HepG2 (cell line): ENCODE data around the gene FUT6. TPM values are rescaled to one million over a fixed set of nuclear protein-coding genes. Genes with fewer than 3 reads are reported as not detected.

ENCODE experiments used
- BHLHE40 ChIP-seq: IDR thresholded peaks from 2 replicates; pipeline ENCODE4 v1.6.1; 2011; ENCODE audit warnings: low read length, improper control_type of control experiment
- CBX5 ChIP-seq: sonication (generic); formaldehyde crosslinking; IDR thresholded peaks from 2 replicates; pipeline ENCODE4 v1.4.0; 2020; ENCODE audit warnings: missing genetic modification reagents, borderline replicate concordance
- CEBPZ ChIP-seq: IDR thresholded peaks from 2 replicates; pipeline ENCODE4 v1.6.1; 2012; ENCODE audit warnings: low read length, improper control_type of control experiment
- ELF4 ChIP-seq: sonication (generic); formaldehyde crosslinking; IDR thresholded peaks from 2 replicates; pipeline ENCODE4 v1.5.0; 2020; ENCODE audit warnings: missing genetic modification reagents, mild to moderate bottlenecking, moderate library complexity, borderline replicate concordance
- FOXC1 ChIP-seq: sonication (generic); formaldehyde crosslinking; IDR thresholded peaks from 2 replicates; pipeline ENCODE4 v1.8.0; 2022; ENCODE audit warnings: mild to moderate bottlenecking, missing genetic modification reagents, borderline replicate concordance
- HDAC2 ChIP-seq: sonication (generic); formaldehyde crosslinking; IDR thresholded peaks from 2 replicates; pipeline ENCODE4 v1.4.0; 2020; ENCODE audit warnings: missing genetic modification reagents
- HES4 ChIP-seq: sonication (generic); formaldehyde crosslinking; IDR thresholded peaks from 2 replicates; pipeline ENCODE4 v1.9.0; 2021; ENCODE audit warnings: mild to moderate bottlenecking, missing genetic modification reagents, borderline replicate concordance
- KAT8 ChIP-seq: IDR thresholded peaks from 2 replicates; pipeline ENCODE4 v1.6.1; 2016; ENCODE audit warnings: missing genetic modification reagents, missing compliant biosample characterization
- MAFF ChIP-seq: IDR thresholded peaks from 2 replicates; pipeline ENCODE4 v1.6.1; 2011; ENCODE audit warnings: low read depth, low read length, improper control_type of control experiment
- MAX ChIP-seq: IDR thresholded peaks from 2 replicates; pipeline ENCODE4 v1.6.1; 2012; ENCODE audit warnings: inconsistent platforms
- MTA1 ChIP-seq: sonication (generic); formaldehyde crosslinking; IDR thresholded peaks from 2 replicates; pipeline ENCODE4 v1.4.0; 2020; ENCODE audit warnings: missing genetic modification reagents, mild to moderate bottlenecking, borderline replicate concordance
- MTF2 ChIP-seq: sonication (generic); formaldehyde crosslinking; IDR thresholded peaks from 2 replicates; pipeline ENCODE4 v1.5.0; 2020; ENCODE audit warnings: missing genetic modification reagents, borderline replicate concordance
- NCOA1 ChIP-seq: sonication (generic); formaldehyde crosslinking; IDR thresholded peaks from 2 replicates; pipeline ENCODE4 v1.9.0; 2021; ENCODE audit warnings: missing genetic modification reagents
- POGZ ChIP-seq: sonication (generic); formaldehyde crosslinking; IDR thresholded peaks from 2 replicates; pipeline ENCODE4 v1.4.0; 2020; ENCODE audit warnings: mild to moderate bottlenecking, missing genetic modification reagents
- RARA ChIP-seq: IDR thresholded peaks from 2 replicates; pipeline ENCODE4 v1.6.1; 2016; ENCODE audit warnings: missing genetic modification reagents, missing compliant biosample characterization
- SALL1 ChIP-seq: sonication (generic); formaldehyde crosslinking; IDR thresholded peaks from 2 replicates; pipeline ENCODE4 v1.8.0; 2022; ENCODE audit warnings: mild to moderate bottlenecking, missing genetic modification reagents
- SAP130 ChIP-seq: IDR thresholded peaks from 2 replicates; pipeline ENCODE4 v1.6.1; 2016; ENCODE audit warnings: low read depth
- SIN3B ChIP-seq: fragments of 150-350 bp; IDR thresholded peaks from 2 replicates; pipeline ENCODE4 v1.6.1; 2014; ENCODE audit warnings: low read length
- SRSF1 ChIP-seq: fragments of 200-400 bp; formaldehyde crosslinking; optimal IDR thresholded peaks from 2 replicates; pipeline ENCODE3; 2017; ENCODE audit warnings: mild to moderate bottlenecking, low read depth, low read length, moderate library complexity
- THRA ChIP-seq: sonication (generic); formaldehyde crosslinking; IDR thresholded peaks from 2 replicates; pipeline ENCODE4 v1.4.0; 2020; ENCODE audit warnings: missing genetic modification reagents, borderline replicate concordance
- TSC22D2 ChIP-seq: sonication (generic); formaldehyde crosslinking; IDR thresholded peaks from 2 replicates; pipeline ENCODE4 v1.5.1; 2020; ENCODE audit warnings: missing genetic modification reagents, mild to moderate bottlenecking, borderline replicate concordance
- ZFY ChIP-seq: sonication (generic); formaldehyde crosslinking; IDR thresholded peaks from 2 replicates; pipeline ENCODE4 v1.4.0; 2020; ENCODE audit warnings: missing genetic modification reagents
- ZNF251 ChIP-seq: sonication (generic); formaldehyde crosslinking; IDR thresholded peaks from 2 replicates; pipeline ENCODE4 v1.9.0; 2021; ENCODE audit warnings: mild to moderate bottlenecking, missing genetic modification reagents
- ZNF460 ChIP-seq: sonication (generic); formaldehyde crosslinking; IDR thresholded peaks from 2 replicates; pipeline ENCODE4 v1.5.1; 2020; ENCODE audit warnings: missing genetic modification reagents, mild to moderate bottlenecking, borderline replicate concordance
- ZNF530 ChIP-seq: sonication (generic); formaldehyde crosslinking; IDR thresholded peaks from 2 replicates; pipeline ENCODE4 v1.5.0; 2020; ENCODE audit warnings: low read depth, mild to moderate bottlenecking, missing genetic modification reagents
- ZNF557 ChIP-seq: sonication (generic); formaldehyde crosslinking; IDR thresholded peaks from 2 replicates; pipeline ENCODE4 v1.4.0; 2020; ENCODE audit warnings: missing genetic modification reagents
- ZNF577 ChIP-seq: sonication (generic); formaldehyde crosslinking; IDR thresholded peaks from 2 replicates; pipeline ENCODE4 v1.4.0; 2020; ENCODE audit warnings: mild to moderate bottlenecking, low read depth, missing genetic modification reagents, borderline replicate concordance
- polyA plus RNA-seq, 8 experiments: library from polyadenylated mRNA; depleted of rRNA in 3 of 8; stranded (reverse) in 7 of 8; unstranded in 1 of 8; fragments of >200 nt; fragmentation: Illumina TruSeq in 4 of 8; extraction: Trizol in 4 of 8; gene quantifications; 2 replicates each; pipeline versions ENCODE4 v1.2.1 to v1.2.3, GENCODE V29; 2011 to 2016; ENCODE audit warnings: low read depth in 4 of 8, missing spikeins in 1 of 8, mixed read lengths in 1 of 8; ENCODE audit not compliant: insufficient read depth in 1 of 8
- total RNA-seq, 5 experiments: library from RNA; depleted of rRNA; stranded (reverse); fragments of >200 nt; fragmentation: Illumina TruSeq; extraction: Trizol; gene quantifications; 2 replicates each; pipeline ENCODE4 v1.2.3, GENCODE V29; 2016; ENCODE audit warnings: low read depth in 1 of 5

FUT6 gene
- total and polyA plus RNA-seq, 2 of the 13 experiments (the other 11 are each of a cell fraction or from before 2014, with no cell fraction given) = 8.2 to 27.7 TPM

- TF ChIP-seq CEBPZ = no peak
- TF ChIP-seq KAT8 (CRISPR knock-in tag) = peak; percentile 59; the same call in 1 of the 2 replicates
- no peak for TF ChIP-seq SIN3B
- no peak for TF ChIP-seq TSC22D2 (CRISPR knock-in tag)
- TF ChIP-seq MTF2 (CRISPR knock-in tag) = no peak
- peak; percentile 43 for TF ChIP-seq MTA1 (CRISPR knock-in tag)
- TF ChIP-seq THRA (CRISPR knock-in tag) = peak; percentile 82; the same call in 1 of the 2 replicates
- TF ChIP-seq RARA (CRISPR knock-in tag) = peak; percentile 82
- TF ChIP-seq SAP130 (CRISPR knock-in tag) = peak; percentile 73
- no peak for TF ChIP-seq ZNF577 (CRISPR knock-in tag)
- TF ChIP-seq ZFY = no peak
- TF ChIP-seq FOXC1 (CRISPR knock-in tag) = peak; percentile 51; the same call in 1 of the 2 replicates
- TF ChIP-seq ZNF251 (CRISPR knock-in tag) = no peak
- TF ChIP-seq MAFF = no peak
- TF ChIP-seq SALL1 = peak; percentile 68
- TF ChIP-seq ZNF530 = no peak
- TF ChIP-seq ZNF557 (CRISPR knock-in tag) = peak; percentile 56; the same call in 1 of the 2 replicates
- 0 out of 2 replicates have a peak, but pooled peaks have one; percentile 27 for TF ChIP-seq ZNF460 (CRISPR knock-in tag)
- no peak for TF ChIP-seq POGZ
- no peak for TF ChIP-seq NCOA1 (CRISPR knock-in tag)
- TF ChIP-seq MAX = 0 out of 2 replicates have a peak, but pooled peaks have one; percentile 19
- no peak for TF ChIP-seq BHLHE40
- no peak; the same call in 1 of the 2 replicates for TF ChIP-seq CBX5 (CRISPR knock-in tag)
- TF ChIP-seq ELF4 (CRISPR knock-in tag) = peak; percentile 76; the same call in 1 of the 2 replicates
- TF ChIP-seq SRSF1 = no peak
- TF ChIP-seq HES4 (CRISPR knock-in tag) = no peak
- TF ChIP-seq HDAC2 (CRISPR knock-in tag) = peak; percentile 80
Measured at GRCh38 chr19:5839065-5840017, at the start of gene FUT6 (continued).
